NCI-H2107 (cell line): ENCODE measurements around the gene ELAC1.

ENCODE experiments used
- DNase-seq: peaks from one replicate; lab custom pipeline; 2025; lab: John Stamatoyannopoulos, UW

Gene ELAC1

DNA sequence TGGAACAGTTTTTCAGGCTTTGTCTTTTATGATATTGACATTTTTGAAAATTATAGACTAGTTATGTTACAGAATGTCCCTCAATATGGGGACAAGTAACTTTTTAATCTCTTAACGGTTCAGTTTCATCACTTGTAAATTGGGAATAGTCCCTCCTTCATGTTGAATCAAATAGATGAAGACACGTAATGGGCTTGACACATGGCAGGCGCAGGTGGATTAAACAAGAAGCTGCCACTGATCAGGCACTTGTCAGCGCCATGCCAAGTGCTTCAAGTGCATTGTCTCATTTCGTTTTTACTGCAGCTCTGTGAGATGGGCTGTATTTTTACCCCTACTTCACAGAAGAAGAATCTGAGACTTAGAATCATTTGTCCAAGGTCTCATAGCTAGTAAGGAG, 52.7 kb downstream of the ELAC1 start:
- DNase-seq, result no peak

DNA sequence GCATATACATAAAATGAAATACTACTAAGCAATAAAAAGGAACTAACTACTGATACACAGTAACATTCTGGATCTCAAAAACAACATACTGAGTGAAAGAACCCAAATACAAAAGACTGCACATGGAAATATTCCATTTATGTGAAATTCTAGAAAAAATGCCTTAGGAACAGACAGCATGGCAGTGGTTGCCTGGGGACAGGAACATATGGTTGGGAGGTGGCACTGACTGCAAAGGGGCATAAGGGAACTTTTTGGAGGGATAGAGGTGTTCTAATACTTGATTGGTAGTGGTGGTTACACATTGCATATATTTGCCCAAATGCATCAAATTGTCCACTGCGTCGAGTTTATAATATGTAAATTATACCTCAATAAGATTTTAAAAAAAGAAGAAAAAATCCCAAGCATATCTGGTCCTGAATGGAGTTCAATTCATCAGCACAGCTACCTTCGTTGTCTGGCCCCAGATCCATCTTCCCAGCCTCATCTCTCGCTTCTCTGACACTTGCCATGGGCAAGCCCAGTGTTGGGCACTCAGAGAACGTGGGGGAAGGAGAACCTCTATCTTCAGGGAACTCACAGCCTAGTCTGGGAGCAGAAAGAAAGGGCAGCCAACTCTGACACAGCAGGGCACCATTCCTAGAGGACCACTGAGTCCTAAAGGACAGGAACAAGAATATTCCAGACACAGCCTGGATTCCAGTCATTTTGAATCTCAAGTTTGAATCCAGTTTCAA, 53.6 kb downstream of the ELAC1 start:
- DNase-seq, result no peak

DNA sequence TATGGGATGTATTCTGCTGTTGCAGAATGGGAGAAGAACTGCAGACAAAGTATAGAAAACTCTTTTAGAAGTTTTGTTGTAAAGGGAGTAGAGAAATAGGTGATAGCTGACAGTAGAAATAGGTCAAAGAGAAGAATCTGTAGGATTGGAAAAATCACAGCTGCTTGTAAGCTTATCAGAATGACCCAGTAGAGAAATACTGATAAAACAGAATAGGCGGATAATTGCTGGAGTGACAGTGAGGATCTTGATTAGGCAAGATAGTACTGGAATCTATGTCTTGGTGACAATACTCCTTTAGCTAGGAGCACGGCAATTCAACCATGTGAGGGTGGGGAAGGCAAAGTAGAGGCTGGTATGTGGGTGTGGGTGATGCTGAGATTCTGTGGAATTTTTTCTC, 57.7 kb downstream of the ELAC1 start:
- no peak for DNase-seq

GRCh38 chr18:51028201-51028805, 60.5 kb downstream of the ELAC1 start:
- DNase-seq, result no peak

GRCh38 chr18:51029378-51029693, 61.5 kb downstream of the ELAC1 start:
- peak; percentile 16 for DNase-seq

GRCh38 chr18:51029694-51030536, 62.1 kb downstream of the ELAC1 start, which contains the start of gene SMAD4:
TSS of gene SMAD4 (plus strand) at chr18:51030213. CDS start at chr18:51047047, 16,834 bp downstream.
- DNase-seq, result peak; percentile 98

DNA sequence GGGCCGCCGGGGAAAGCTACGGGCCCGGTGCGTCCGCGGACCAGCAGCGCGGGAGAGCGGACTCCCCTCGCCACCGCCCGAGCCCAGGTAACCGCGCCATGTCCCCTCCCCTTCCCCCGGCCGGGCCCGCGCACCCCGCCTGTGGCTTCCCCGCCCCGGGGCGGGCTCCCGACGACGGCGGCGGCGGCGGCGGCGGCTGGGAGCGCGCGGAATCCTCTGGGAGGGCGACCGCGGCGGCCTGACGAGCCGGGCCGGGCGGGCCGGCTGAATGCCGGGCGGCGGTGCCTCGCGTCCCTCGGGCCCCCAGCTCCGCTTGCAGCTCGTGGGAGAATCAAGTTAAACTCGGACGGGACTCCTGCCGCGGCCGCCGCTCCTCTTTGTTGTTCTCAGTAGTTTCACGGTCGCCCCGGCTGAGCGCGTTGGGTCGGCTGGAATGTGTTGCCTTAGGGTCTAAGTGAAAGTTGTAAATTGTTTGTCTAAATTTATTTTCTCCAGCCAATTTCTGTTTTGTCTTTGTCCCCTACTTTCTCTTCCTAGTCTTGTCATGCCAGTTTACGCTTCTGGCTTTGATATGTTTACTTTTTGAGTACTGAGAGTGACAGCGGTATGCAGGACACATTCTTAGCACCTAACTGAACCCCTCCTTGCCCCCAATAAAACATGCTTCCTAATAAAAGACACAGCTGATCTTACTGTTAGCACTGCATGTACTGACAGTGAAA, 62.9 kb downstream of the ELAC1 start:
- peak; percentile 50 for DNase-seq

- DNase-seq, result no peak
Measured at GRCh38 chr18:51032193-51032592, 64.4 kb downstream of the ELAC1 start.

GRCh38 chr18:51037230-51037629, 69.4 kb downstream of the ELAC1 start:
- no peak for DNase-seq
